Sigmoid colon (tissue), 7 donors: Measurements from ENCODE around the gene ZNF23. TPM values are rescaled to one million over a fixed set of nuclear protein-coding genes. Genes with fewer than 3 reads are reported as not detected.

Source experiments
- DNase-seq: peaks from one replicate; pipeline ENCODE4 v3.0.0-alpha.2; 2019
- H3K27ac ChIP-seq, 4 donors: fragments of 200-600 bp; sonication (generic); one replicate each; pipeline ENCODE4 v1.5.1; 2016 to 2019; ENCODE audit warnings: mild to moderate bottlenecking in 1 of 4
- H3K27me3 ChIP-seq, 3 donors: fragments of 200-600 bp; sonication (generic); one replicate each; pipeline ENCODE4 v1.5.1; 2019; ENCODE audit warnings: mild to moderate bottlenecking in 1 of 3
- H3K36me3 ChIP-seq, 4 donors: fragments of 200-600 bp; sonication (generic); one replicate each; pipeline ENCODE4 v1.5.1; 2016 to 2019
- H3K4me1 ChIP-seq, 4 donors: fragments of 200-600 bp; sonication (generic); one replicate each; pipeline ENCODE4 v1.5.1; 2017 to 2019
- H3K4me3 ChIP-seq, 4 donors: fragments of 200-600 bp; sonication (generic); one replicate each; pipeline ENCODE4 v1.5.1; 2017 to 2019; ENCODE audit warnings: mild to moderate bottlenecking in 2 of 4, moderate library complexity in 1 of 4
- H3K9me3 ChIP-seq, 4 donors: fragments of 200-600 bp in 3 of 4; sonication (generic) in 3 of 4; one replicate each; pipeline versions ENCODE4 v1.5.1 to v1.6.1; 2013 to 2019
- CTCF ChIP-seq, 4 experiments: fragments of 450-650 bp in 3 of 4; fragments of 200-600 bp in 1 of 4; IDR thresholded peaks; one replicate each; pipeline ENCODE4 v1.5.1; 2016 to 2019; ENCODE audit warnings: antibody characterized with exemption in 4 of 4, mild to moderate bottlenecking in 3 of 4, moderate library complexity in 2 of 4
- EP300 ChIP-seq, 4 donors: sonication (generic); formaldehyde crosslinking; IDR thresholded peaks; one replicate each; pipeline ENCODE4 v1.6.1; 2017; ENCODE audit warnings: antibody characterized with exemption in 4 of 4
- POLR2A ChIP-seq, 2 donors: fragments of 450-650 bp; IDR thresholded peaks; one replicate each; pipeline ENCODE4 v1.6.1; 2016; ENCODE audit warnings: antibody characterized with exemption in 2 of 2, mild to moderate bottlenecking in 2 of 2, moderate library complexity in 2 of 2
- POLR2AphosphoS5 ChIP-seq, 4 donors: sonication (generic); formaldehyde crosslinking; IDR thresholded peaks; one replicate each; pipeline ENCODE4 v1.6.1; 2017; ENCODE audit warnings: antibody characterized with exemption in 4 of 4
- WGBS, 2 donors: extraction: QIAGEN DNeasy Blood & Tissue Kit; methylation state at CpG; one replicate each; pipeline ENCODE4 v1.1.7; 2013; 5-methylcytosine and 5-hydroxymethylcytosine counted together
- intact Hi-C: fragments of 100-400 bp; cut with DNase I; formaldehyde crosslinking; loops from one replicate; pipeline ENCODE4 v1.15.1; 2023
- polyA plus RNA-seq, 3 donors: library from polyadenylated mRNA; stranded (reverse); fragments of 200-250 nt; gene quantifications; one replicate each; pipeline ENCODE4 v1.2.3, GENCODE V29; 2013
- total RNA-seq, 4 donors: library from RNA; depleted of rRNA; stranded (reverse); fragments of >200 nt; gene quantifications; one replicate each; pipeline ENCODE4 v1.1.0, GENCODE V29; 2016
- donor health status: healthy with polysubstance abuse.
- donor health status: Bipolar disorder and iron deficiency.
- donor health status: healthy.

Gene ZNF23
- total and polyA plus RNA-seq, 7 donors, result 3.0 to 11.6 (median 5.4) TPM

DNA sequence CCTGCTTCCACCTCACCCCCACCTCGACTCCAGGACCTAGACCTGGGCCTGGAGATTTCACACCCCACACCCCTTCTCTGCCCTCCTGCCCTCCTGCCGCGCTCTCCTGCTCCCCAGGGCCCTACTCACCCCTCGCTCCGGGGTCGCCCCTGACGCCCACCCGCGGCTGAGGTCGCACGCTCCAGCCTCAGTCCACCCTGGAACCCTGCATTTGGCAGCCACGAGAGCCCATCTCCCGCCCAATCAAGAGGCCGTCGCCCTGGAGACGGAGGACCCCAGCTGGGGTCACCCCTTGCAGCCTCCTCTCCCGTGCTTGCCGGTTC is 36.3 kb downstream of the ZNF23 start:
- Histone ChIP-seq H3K4me1 (no peaks in the 10 kb centered on the region), H3K36me3 (no peaks in the 10 kb centered on the region), H3K4me3 (no peak overlapping the region), H3K27ac (no peak overlapping the region), H3K9me3 (no peaks in the 10 kb centered on the region), H3K27me3 (peaks cover 0 to 42% (median 20%) of the 10 kb centered on the region in 3 donors)
- TF ChIP-seq EP300 (IDR thresholded peaks at IDR 0.05) (no peak), CTCF (IDR thresholded peaks at IDR 0.05) (no peak), POLR2A (IDR thresholded peaks at IDR 0.05) (no peak), POLR2AphosphoS5 (IDR thresholded peaks at IDR 0.05) (no peak)
- DNase-seq, result no peak
- intact Hi-C loops, result no loop called here
- WGBS, 2 donors, result 8 to 21% methylated on average over 18 of the region's 18 CpGs

DNA sequence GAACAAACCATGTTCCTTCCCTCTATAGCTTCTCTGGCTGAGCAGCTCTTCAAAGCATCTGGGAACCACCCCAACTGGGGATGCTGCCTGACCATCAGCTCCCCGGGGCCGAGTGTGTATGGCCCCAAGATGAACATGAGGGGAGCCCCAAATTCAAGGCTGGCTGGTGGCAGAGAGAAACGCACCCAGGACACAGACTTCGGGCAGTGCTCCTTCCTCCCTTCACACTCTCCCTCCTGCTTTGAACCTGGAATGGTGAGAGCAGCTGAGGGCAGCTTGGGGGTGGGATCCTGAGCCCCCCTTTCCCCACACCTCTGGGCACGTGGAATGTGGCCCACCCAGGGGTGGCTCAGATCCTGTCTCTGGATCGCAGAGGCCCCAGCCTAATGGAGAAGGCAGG is 37.4 kb downstream of the ZNF23 start:
- Histone ChIP-seq H3K9me3 (no peaks in the 10 kb centered on the region), H3K4me1 (no peaks in the 10 kb centered on the region), H3K4me3 (no peak overlapping the region), H3K36me3 (no peaks in the 10 kb centered on the region), H3K27me3 (peaks cover 0 to 42% (median 20%) of the 10 kb centered on the region in 3 donors), H3K27ac (no peak overlapping the region)
- no peak for DNase-seq
- WGBS, 2 donors, result 66 to 76% methylated on average over 6 of the region's 6 CpGs
- intact Hi-C loops, result no loop called here
- TF ChIP-seq EP300 (IDR thresholded peaks at IDR 0.05), result no peak
- no peak for TF ChIP-seq POLR2AphosphoS5 (IDR thresholded peaks at IDR 0.05)
- no peak for TF ChIP-seq POLR2A (IDR thresholded peaks at IDR 0.05)
- TF ChIP-seq CTCF (IDR thresholded peaks at IDR 0.05), result no peak

GRCh38 chr16:71423865-71424264 is 38.2 kb downstream of the ZNF23 start:
- Histone ChIP-seq H3K4me3 (no peak overlapping the region), H3K27me3 (peaks cover 0 to 42% (median 20%) of the 10 kb centered on the region in 3 donors), H3K4me1 (no peaks in the 10 kb centered on the region), H3K9me3 (no peaks in the 10 kb centered on the region), H3K27ac (no peak overlapping the region), H3K36me3 (no peaks in the 10 kb centered on the region)
- TF ChIP-seq CTCF (IDR thresholded peaks at IDR 0.05), result no peak
- TF ChIP-seq EP300 (IDR thresholded peaks at IDR 0.05), result no peak
- no peak for TF ChIP-seq POLR2A (IDR thresholded peaks at IDR 0.05)
- no peak for TF ChIP-seq POLR2AphosphoS5 (IDR thresholded peaks at IDR 0.05)
- WGBS, 2 donors, result 76 to 87% methylated on average over 7 of the region's 7 CpGs
- intact Hi-C loops, result no loop called here
- no peak for DNase-seq

DNA sequence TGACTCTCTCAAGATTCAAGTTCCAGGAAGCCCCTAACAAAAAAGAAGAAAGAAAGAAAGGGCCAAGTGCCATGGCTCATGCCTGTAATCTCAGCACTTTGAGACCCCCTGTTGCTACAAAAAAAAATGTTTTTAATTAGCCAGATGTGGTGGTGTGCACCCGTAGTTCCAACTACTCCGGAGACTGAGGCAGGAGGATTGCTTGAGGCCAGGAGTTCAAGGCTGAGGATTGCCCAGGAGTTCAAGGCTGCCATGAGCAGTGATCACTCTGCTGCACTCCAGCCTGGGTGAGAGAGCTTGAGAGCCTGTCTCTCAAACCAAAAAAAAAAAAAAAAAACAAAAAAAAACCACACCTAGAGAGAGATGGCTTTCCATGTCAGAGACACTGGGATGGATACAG is 39.0 kb downstream of the ZNF23 start:
- H3K4me3 ChIP-seq, result no peak overlapping the region
- H3K4me1 ChIP-seq, result no peaks in the 10 kb centered on the region
- H3K9me3 ChIP-seq, result no peaks in the 10 kb centered on the region
- TF ChIP-seq CTCF (IDR thresholded peaks at IDR 0.05), result no peak
- TF ChIP-seq POLR2AphosphoS5 (IDR thresholded peaks at IDR 0.05), result no peak
- TF ChIP-seq EP300 (IDR thresholded peaks at IDR 0.05), result no peak
- TF ChIP-seq POLR2A (IDR thresholded peaks at IDR 0.05), result no peak
- H3K27ac ChIP-seq, result no peak overlapping the region
- intact Hi-C loops, result no loop called here
- DNase-seq, result no peak
- peaks cover 0 to 36% (median 20%) of the 10 kb centered on the region in 3 donors for H3K27me3 ChIP-seq
- H3K36me3 ChIP-seq, result no peaks in the 10 kb centered on the region
- WGBS, 2 donors, result 74 to 81% methylated on average over 2 of the region's 2 CpGs

DNA sequence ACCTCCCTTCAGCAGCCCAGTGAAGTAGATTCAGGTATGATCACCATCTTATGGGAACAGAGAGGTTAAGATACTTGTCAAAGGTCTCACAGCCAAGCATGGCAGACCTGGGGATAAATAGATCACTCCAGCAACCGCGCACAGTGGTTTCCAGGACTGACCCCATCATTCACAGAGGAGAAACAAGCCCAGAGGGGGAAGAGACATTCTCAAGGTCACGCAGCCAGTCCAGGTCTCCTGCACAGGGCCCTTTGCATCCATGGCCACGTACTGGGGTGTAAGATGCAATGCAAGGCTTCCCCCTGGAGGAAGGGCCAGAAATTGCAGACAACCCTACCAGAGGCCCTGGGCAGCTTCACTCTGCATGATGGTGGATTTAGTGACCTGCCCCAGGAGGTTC is 40.1 kb downstream of the ZNF23 start:
- Histone ChIP-seq H3K4me3 (no peak overlapping the region), H3K27ac (no peak overlapping the region), H3K36me3 (no peaks in the 10 kb centered on the region), H3K9me3 (no peaks in the 10 kb centered on the region), H3K27me3 (peaks cover 0 to 36% (median 20%) of the 10 kb centered on the region in 3 donors), H3K4me1 (no peaks in the 10 kb centered on the region)
- 62 to 70% methylated on average over 4 of the region's 4 CpGs for WGBS, 2 donors
- intact Hi-C loops, result no loop called here
- DNase-seq, result peak; percentile 24
- TF ChIP-seq CTCF (IDR thresholded peaks at IDR 0.05), result no peak
- no peak for TF ChIP-seq POLR2AphosphoS5 (IDR thresholded peaks at IDR 0.05)
